ENCODE measurements around the gene SIRPB2.
"Not testable (repeated sequence)": the region's sequence is repeated elsewhere in the genome, so short reads cannot be mapped to it uniquely, and the experiment has no call there.

Gene SIRPB2

DNA sequence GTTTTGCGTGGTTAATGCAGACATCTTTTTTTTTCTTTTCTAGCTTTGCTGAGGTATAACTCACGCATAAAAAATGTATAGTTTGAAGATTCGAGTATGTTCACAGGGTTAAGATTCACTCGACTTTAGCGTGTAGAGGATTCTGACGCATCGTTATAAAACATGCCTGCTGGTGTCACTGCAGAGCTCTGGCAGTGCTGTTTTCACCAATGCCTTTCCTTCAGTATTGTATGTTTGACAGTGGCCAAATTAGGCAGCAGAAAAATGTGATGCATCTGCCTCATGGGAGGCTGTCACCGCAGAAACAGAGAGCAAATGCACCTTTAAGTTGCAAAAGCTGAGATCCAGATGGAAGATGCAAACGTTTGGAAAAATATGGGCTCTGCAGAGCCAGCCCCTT lies 18.0 kb upstream of the SIRPB2 start:
- no peak for TF ChIP-seq ZNF274 (IDR thresholded peaks at IDR 0.05; ENCODE audit: low read depth, low read length)
- no peak overlapping the region for H3K4me3 ChIP-seq (ENCODE audit: low read length)

- TF ChIP-seq ZNF274 (IDR thresholded peaks at IDR 0.05; ENCODE audit: low read depth, low read length): no peak
Observed at GRCh38 chr20:1508574-1508973, 17.4 kb upstream of the SIRPB2 start.

GRCh38 chr20:1507276-1507675 lies 16.1 kb upstream of the SIRPB2 start:
- no peak for TF ChIP-seq ZNF274 (IDR thresholded peaks at IDR 0.05; ENCODE audit: low read depth, low read length)

More at GRCh38 chr20:1508574-1508973, 17.4 kb upstream of the SIRPB2 start:
- no peak overlapping the region for H3K4me3 ChIP-seq (ENCODE audit: low read length)

GRCh38 chr20:1505871-1506270 lies 14.7 kb upstream of the SIRPB2 start:
- no peak for TF ChIP-seq ZNF274 (IDR thresholded peaks at IDR 0.05; ENCODE audit: low read depth, low read length)
- H3K4me3 ChIP-seq (ENCODE audit: low read length): no peak overlapping the region

More at GRCh38 chr20:1507276-1507675, 16.1 kb upstream of the SIRPB2 start:
- no peak overlapping the region for H3K4me3 ChIP-seq (ENCODE audit: low read length)

DNA sequence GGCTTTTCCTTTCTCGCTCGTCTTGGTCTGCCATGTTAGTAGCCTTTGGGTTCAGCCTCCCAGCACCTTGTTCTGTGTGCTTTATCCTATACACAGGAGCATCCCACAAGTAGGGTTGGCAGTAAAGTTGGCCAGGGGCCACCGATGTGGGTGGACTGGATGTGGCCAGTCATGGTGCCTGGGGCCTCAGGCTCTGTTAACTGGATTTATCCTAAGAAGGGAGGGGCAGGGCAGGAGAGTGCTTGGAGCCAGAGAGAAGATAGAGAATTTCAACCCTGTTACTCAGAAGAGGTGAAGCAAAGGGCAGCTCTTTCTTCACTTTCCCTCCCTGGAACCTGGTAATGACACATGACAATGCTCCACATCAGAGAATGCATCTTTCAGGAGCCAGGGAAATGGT lies 14.1 kb upstream of the SIRPB2 start:
- no peak for TF ChIP-seq ZNF274 (IDR thresholded peaks at IDR 0.05; ENCODE audit: low read depth, low read length)
- no peak overlapping the region for H3K4me3 ChIP-seq (ENCODE audit: low read length)

GRCh38 chr20:1503564-1504227 lies 12.5 kb upstream of the SIRPB2 start:
- H3K4me3 ChIP-seq (ENCODE audit: low read length): no peak overlapping the region
- no peak for TF ChIP-seq ZNF274 (IDR thresholded peaks at IDR 0.05; ENCODE audit: low read depth, low read length)

DNA sequence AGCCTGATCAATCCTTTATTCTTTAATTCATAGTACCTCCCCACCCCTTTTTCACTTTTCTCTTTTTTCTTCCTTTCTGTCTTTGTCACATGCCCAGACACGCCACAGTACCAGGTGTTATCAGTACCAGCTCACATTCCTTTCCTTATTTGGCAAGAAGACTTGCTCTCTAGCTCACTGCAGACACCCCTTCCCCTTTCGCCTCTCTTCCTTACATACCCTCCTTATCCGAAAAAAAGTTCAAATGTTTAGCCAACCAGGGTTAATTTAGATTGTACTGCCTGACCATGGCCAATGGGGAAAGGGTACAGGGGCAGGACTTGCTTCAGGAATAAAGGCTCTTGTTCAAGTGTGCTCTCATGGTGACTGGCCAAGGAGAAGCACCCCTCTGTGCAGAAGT lies 9.3 kb upstream of the SIRPB2 start:
- H3K4me3 ChIP-seq (ENCODE audit: low read length): no peak overlapping the region
- no peak for TF ChIP-seq ZNF274 (IDR thresholded peaks at IDR 0.05; ENCODE audit: low read depth, low read length)

DNA sequence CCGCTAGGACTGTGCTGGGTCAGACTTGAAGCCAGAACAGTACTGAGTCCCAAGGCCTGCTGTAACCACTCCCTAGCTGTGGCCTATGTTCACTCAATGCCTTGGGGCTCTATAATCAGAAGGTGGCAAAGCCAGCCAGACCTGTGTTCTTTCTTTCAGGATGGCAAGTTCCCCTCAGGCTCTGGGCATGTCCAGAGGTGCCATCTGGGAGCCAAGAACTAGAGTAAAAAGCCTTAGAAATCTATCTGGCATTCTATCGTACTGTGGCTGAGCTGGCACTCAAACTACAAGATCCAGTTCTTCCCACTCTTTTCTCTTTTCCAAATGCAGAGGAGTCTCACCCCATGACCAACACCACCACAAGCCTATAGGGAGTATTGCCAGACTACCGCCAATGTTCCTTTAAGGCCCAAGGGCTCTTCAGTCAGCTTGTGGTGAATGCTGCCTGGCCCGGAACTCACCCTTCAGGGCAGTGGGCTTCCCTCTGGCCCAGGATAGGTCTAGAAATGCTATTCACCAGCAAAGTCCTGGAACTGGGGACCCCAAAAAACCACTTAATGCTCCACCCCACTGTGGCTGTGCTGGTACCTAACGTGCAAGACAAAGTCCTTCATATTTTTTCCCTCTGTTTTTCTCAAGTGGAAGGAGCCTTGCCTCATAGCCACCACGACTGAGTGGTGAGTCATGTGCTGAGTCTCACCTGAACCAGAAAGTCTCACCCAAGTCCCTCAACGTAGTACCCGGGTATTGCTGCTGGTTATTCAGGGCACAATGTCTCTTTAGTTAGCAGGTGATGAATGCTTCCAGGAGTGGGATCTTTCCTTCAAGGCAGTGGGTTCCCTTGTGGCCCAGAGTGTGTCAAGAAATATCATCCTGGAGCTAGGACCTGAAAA lies 8.6 kb upstream of the SIRPB2 start:
- H3K4me3 ChIP-seq (ENCODE audit: low read length): no peak overlapping the region
- no peak for TF ChIP-seq ZNF274 (IDR thresholded peaks at IDR 0.05; ENCODE audit: low read depth, low read length)

- H3K4me3 ChIP-seq (ENCODE audit: low read length): not testable (repeated sequence)
Observed at GRCh38 chr20:1497371-1497770, 6.2 kb upstream of the SIRPB2 start.

- H3K4me3 ChIP-seq (ENCODE audit: low read length): no peak overlapping the region
- TF ChIP-seq ZNF274 (IDR thresholded peaks at IDR 0.05; ENCODE audit: low read depth, low read length): no peak
Observed at GRCh38 chr20:1496930-1497329, 5.7 kb upstream of the SIRPB2 start.

- TF ChIP-seq ZNF274 (IDR thresholded peaks at IDR 0.05; ENCODE audit: low read depth, low read length): no peak
- H3K4me3 ChIP-seq (ENCODE audit: low read length): no peak overlapping the region
Observed at GRCh38 chr20:1494436-1494835, 3.2 kb upstream of the SIRPB2 start.

DNA sequence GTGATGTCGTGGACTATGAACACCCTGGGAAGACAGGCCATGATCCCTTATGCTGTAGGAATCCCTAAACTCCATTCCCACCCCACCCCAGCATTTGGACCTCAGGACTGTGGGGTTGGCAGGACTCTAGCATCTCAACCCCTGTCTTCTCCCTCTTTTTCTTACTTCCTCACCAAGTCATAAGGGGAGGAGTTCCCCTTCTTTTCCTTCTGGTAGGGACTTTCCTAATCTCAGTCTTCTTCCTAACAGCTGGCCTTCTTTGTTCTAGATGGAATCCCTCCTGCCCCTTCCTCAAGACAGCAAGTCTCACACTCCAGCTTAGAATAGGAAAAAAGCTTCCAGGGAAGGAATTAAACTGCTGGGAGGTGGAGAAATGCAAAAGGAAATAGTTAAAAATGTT lies 2.3 kb upstream of the SIRPB2 start:
- TF ChIP-seq ZNF274 (IDR thresholded peaks at IDR 0.05; ENCODE audit: low read depth, low read length): no peak
- no peak overlapping the region for H3K4me3 ChIP-seq (ENCODE audit: low read length)

GRCh38 chr20:1491860-1492642 lies 831 bp upstream of the SIRPB2 start:
- no peak for TF ChIP-seq ZNF274 (IDR thresholded peaks at IDR 0.05; ENCODE audit: low read depth, low read length)
- no peak overlapping the region for H3K4me3 ChIP-seq (ENCODE audit: low read length)

DNA sequence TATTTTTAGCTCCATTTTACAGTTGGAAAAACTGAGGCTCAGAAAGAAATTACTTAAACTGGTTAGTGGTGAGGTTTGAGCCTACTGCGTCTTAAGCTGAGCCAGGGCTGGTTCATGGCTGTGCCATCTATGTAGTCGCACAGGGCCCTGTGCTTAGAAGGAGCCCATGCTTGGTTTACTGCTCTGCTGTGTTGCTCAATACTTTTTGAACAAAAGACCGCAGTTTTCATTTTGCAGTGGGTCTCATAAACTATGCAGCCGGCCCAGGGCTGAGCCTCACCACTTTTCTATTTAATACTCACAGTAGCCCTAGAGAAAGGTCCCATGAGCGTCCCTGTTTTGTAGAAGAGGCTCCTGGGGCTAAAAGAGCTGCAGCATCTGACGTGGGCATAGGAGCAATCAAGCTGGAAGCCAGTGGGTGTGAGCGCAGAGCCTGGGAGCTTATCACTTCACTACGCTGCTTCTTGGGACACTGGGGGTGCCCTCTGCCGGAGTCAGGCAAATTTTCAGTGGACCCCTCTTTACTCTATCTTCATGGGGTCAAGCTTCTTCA lies 501 bp downstream of the SIRPB2 start:
- no peak for TF ChIP-seq ZNF274 (IDR thresholded peaks at IDR 0.05; ENCODE audit: low read depth, low read length)
- H3K4me3 ChIP-seq (ENCODE audit: low read length): no peak overlapping the region

Data from GM08714 (cell line).